ENCODE results near the gene PCDHGA12. TPM values are rescaled to one million over a fixed set of nuclear protein-coding genes. Genes with fewer than 3 reads are reported as not detected.

The PCDHGA12 gene
- total and polyA plus RNA-seq, 10 of the 15 experiments (the other 5 are each of a cell fraction or from before 2014, with no cell fraction given), result 0.04 to 0.79 (median 0.36) TPM; not detected in 2

DNA sequence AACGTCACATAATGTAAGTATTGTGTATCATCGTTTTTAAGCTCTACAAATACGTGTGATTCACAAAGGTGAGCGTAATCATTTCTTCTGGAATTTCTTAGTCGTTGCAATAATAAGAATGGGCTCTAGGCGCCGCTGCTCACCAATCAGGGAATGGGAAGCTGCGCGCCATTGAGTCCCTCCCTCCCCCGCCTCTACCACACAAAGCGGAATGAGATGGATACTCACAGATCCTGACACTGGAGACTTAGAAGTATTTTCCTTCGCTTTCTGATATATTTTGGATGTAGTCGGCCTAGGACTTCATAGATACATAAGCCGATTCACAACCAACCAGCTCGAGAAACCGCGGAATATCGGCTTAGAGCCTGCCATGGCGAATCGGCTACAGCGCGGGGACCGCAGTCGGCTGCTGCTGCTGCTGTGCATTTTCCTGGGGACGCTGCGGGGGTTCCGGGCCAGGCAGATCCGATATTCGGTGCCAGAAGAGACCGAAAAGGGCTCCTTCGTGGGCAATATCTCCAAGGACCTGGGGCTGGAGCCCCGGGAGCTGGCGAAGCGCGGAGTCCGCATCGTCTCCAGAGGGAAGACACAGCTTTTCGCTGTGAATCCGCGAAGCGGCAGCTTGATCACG, 9.3 kb upstream of the PCDHGA12 start, which contains the start of gene PCDHGA11 (continued):
- TF ChIP-seq, protein P1, sequence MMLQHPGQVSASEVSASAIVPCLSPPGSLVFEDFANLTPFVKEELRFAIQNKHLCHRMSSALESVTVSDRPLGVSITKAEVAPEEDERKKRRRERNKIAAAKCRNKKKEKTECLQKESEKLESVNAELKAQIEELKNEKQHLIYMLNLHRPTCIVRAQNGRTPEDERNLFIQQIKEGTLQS (IDR thresholded peaks at IDR 0.05; ENCODE audit: borderline replicate concordance, extremely low read depth, low read depth, low read length), result no peak
- TF ChIP-seq WRNIP1 (IDR thresholded peaks at IDR 0.05; ENCODE audit: borderline replicate concordance, low read depth, low read length), result no peak
- TF ChIP-seq, protein P2, sequence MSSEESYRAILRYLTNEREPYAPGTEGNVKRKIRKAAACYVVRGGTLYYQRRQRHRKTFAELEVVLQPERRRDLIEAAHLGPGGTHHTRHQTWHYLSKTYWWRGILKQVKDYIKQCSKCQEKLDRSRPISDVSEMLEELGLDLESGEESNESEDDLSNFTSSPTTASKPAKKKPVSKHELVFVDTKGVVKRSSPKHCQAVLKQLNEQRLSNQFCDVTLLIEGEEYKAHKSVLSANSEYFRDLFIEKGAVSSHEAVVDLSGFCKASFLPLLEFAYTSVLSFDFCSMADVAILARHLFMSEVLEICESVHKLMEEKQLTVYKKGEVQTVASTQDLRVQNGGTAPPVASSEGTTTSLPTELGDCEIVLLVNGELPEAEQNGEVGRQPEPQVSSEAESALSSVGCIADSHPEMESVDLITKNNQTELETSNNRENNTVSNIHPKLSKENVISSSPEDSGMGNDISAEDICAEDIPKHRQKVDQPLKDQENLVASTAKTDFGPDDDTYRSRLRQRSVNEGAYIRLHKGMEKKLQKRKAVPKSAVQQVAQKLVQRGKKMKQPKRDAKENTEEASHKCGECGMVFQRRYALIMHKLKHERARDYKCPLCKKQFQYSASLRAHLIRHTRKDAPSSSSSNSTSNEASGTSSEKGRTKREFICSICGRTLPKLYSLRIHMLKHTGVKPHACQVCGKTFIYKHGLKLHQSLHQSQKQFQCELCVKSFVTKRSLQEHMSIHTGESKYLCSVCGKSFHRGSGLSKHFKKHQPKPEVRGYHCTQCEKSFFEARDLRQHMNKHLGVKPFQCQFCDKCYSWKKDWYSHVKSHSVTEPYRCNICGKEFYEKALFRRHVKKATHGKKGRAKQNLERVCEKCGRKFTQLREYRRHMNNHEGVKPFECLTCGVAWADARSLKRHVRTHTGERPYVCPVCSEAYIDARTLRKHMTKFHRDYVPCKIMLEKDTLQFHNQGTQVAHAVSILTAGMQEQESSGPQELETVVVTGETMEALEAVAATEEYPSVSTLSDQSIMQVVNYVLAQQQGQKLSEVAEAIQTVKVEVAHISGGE (CRISPR knock-in tag; IDR thresholded peaks at IDR 0.05), result no peak
- TF ChIP-seq, protein P3, sequence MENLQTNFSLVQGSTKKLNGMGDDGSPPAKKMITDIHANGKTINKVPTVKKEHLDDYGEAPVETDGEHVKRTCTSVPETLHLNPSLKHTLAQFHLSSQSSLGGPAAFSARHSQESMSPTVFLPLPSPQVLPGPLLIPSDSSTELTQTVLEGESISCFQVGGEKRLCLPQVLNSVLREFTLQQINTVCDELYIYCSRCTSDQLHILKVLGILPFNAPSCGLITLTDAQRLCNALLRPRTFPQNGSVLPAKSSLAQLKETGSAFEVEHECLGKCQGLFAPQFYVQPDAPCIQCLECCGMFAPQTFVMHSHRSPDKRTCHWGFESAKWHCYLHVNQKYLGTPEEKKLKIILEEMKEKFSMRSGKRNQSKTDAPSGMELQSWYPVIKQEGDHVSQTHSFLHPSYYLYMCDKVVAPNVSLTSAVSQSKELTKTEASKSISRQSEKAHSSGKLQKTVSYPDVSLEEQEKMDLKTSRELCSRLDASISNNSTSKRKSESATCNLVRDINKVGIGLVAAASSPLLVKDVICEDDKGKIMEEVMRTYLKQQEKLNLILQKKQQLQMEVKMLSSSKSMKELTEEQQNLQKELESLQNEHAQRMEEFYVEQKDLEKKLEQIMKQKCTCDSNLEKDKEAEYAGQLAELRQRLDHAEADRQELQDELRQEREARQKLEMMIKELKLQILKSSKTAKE (IDR thresholded peaks at IDR 0.05; ENCODE audit: low read depth, poor library complexity, severe bottlenecking), result no peak
- TF ChIP-seq RBBP5 (conservative IDR thresholded peaks at IDR 0.05), result no peak
- TF ChIP-seq SPI1 (IDR thresholded peaks at IDR 0.05; ENCODE audit: borderline replicate concordance, insufficient read depth, low read depth, low read length), result no peak
- TF ChIP-seq FOS (IDR thresholded peaks at IDR 0.05; ENCODE audit: borderline replicate concordance, extremely low read depth, insufficient read length), result no peak
- TF ChIP-seq TCF3 (IDR thresholded peaks at IDR 0.05; ENCODE audit: borderline replicate concordance, insufficient read depth, low read depth, low read length), result no peak
- TF ChIP-seq ZSCAN29 (IDR thresholded peaks at IDR 0.05), result no peak
- TF ChIP-seq, protein P4, sequence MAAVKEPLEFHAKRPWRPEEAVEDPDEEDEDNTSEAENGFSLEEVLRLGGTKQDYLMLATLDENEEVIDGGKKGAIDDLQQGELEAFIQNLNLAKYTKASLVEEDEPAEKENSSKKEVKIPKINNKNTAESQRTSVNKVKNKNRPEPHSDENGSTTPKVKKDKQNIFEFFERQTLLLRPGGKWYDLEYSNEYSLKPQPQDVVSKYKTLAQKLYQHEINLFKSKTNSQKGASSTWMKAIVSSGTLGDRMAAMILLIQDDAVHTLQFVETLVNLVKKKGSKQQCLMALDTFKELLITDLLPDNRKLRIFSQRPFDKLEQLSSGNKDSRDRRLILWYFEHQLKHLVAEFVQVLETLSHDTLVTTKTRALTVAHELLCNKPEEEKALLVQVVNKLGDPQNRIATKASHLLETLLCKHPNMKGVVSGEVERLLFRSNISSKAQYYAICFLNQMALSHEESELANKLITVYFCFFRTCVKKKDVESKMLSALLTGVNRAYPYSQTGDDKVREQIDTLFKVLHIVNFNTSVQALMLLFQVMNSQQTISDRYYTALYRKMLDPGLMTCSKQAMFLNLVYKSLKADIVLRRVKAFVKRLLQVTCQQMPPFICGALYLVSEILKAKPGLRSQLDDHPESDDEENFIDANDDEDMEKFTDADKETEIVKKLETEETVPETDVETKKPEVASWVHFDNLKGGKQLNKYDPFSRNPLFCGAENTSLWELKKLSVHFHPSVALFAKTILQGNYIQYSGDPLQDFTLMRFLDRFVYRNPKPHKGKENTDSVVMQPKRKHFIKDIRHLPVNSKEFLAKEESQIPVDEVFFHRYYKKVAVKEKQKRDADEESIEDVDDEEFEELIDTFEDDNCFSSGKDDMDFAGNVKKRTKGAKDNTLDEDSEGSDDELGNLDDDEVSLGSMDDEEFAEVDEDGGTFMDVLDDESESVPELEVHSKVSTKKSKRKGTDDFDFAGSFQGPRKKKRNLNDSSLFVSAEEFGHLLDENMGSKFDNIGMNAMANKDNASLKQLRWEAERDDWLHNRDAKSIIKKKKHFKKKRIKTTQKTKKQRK (IDR thresholded peaks at IDR 0.05; ENCODE audit: low read depth, low read length), result no peak
- TF ChIP-seq ZNF274 (IDR thresholded peaks at IDR 0.05; ENCODE audit: insufficient read depth, insufficient read length), result no peak
- no peak for TF ChIP-seq SIX5 (IDR thresholded peaks at IDR 0.05; ENCODE audit: low read depth, low read length, severe bottlenecking)
- TF ChIP-seq YBX1 (IDR thresholded peaks at IDR 0.05), result no peak
- TF ChIP-seq, protein P5, sequence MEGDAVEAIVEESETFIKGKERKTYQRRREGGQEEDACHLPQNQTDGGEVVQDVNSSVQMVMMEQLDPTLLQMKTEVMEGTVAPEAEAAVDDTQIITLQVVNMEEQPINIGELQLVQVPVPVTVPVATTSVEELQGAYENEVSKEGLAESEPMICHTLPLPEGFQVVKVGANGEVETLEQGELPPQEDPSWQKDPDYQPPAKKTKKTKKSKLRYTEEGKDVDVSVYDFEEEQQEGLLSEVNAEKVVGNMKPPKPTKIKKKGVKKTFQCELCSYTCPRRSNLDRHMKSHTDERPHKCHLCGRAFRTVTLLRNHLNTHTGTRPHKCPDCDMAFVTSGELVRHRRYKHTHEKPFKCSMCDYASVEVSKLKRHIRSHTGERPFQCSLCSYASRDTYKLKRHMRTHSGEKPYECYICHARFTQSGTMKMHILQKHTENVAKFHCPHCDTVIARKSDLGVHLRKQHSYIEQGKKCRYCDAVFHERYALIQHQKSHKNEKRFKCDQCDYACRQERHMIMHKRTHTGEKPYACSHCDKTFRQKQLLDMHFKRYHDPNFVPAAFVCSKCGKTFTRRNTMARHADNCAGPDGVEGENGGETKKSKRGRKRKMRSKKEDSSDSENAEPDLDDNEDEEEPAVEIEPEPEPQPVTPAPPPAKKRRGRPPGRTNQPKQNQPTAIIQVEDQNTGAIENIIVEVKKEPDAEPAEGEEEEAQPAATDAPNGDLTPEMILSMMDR (IDR thresholded peaks at IDR 0.05 in 2 of 3, conservative IDR thresholded peaks at IDR 0.05 in 1 of 3; ENCODE audit: control insufficient read depth in 2 of 3, extremely low read depth in 1 of 3, insufficient read depth in 1 of 3, low read depth in 3 of 3, low read length in 3 of 3), result peak; percentile 83 to 89 (median 89)
- TF ChIP-seq, protein P6, sequence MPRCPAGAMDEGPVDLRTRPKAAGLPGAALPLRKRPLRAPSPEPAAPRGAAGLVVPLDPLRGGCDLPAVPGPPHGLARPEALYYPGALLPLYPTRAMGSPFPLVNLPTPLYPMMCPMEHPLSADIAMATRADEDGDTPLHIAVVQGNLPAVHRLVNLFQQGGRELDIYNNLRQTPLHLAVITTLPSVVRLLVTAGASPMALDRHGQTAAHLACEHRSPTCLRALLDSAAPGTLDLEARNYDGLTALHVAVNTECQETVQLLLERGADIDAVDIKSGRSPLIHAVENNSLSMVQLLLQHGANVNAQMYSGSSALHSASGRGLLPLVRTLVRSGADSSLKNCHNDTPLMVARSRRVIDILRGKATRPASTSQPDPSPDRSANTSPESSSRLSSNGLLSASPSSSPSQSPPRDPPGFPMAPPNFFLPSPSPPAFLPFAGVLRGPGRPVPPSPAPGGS (IDR thresholded peaks at IDR 0.05; ENCODE audit: borderline replicate concordance, insufficient read depth, low read depth, low read length, poor library complexity, severe bottlenecking), result no peak
- TF ChIP-seq ZNF217 (IDR thresholded peaks at IDR 0.05), result no peak

Measured in GM12878 (cell line).